Chondrocyte (in vitro differentiated cells): ENCODE data around the gene DUSP22. TPM values are rescaled to one million over a fixed set of nuclear protein-coding genes. Genes with fewer than 3 reads are reported as not detected.
"Not testable (repeated sequence)": the region's sequence is repeated elsewhere in the genome, so short reads cannot be mapped to it uniquely, and the experiment has no call there.

Experiments
- DNase-seq: peaks from one replicate; pipeline ENCODE4 v3.0.0; 2021; ENCODE audit warnings: mixed read lengths, low spot score
- H3K27ac Mint-ChIP-seq: one replicate; pipeline ENCODE4 v1.8.0; 2021; ENCODE audit warnings: mild to moderate bottlenecking, moderate library complexity, mixed read lengths; ENCODE audit not compliant: unreplicated experiment
- H3K27me3 Mint-ChIP-seq: 2 replicates; pipeline ENCODE4 v1.8.0; 2021; ENCODE audit warnings: low read depth, mixed read lengths
- H3K36me3 Mint-ChIP-seq: 2 replicates; pipeline ENCODE4 v1.8.0; 2021; ENCODE audit warnings: low read depth, mixed read lengths
- H3K4me1 Mint-ChIP-seq: 2 replicates; pipeline ENCODE4 v1.8.0; 2021; ENCODE audit warnings: low read depth, mild to moderate bottlenecking, mixed read lengths
- H3K4me3 Mint-ChIP-seq: one replicate; pipeline ENCODE4 v1.8.0; 2021; ENCODE audit warnings: mild to moderate bottlenecking, moderate library complexity, mixed read lengths; ENCODE audit not compliant: unreplicated experiment
- H3K9me3 Mint-ChIP-seq: 2 replicates; pipeline ENCODE4 v1.8.0; 2021; ENCODE audit warnings: low read depth, mixed read lengths
- CTCF ChIP-seq: fragments of 200-600 bp; sonication (generic); IDR thresholded peaks from 2 replicates; pipeline ENCODE4 v1.5.0; 2021; ENCODE audit warnings: antibody characterized with exemption, mild to moderate bottlenecking, moderate library complexity
- total RNA-seq: library from RNA; stranded (reverse); gene quantifications from 3 replicates; pipeline ENCODE4 v1.2.1, GENCODE V29; 2021

DUSP22 gene
- total RNA-seq, 1 donor from 2014 or later: 34.2 TPM

- Mint-ChIP-seq H3K9me3 (peaks cover 7% of the 10 kb centered on the region), H3K4me3 (no peak overlapping the region), H3K27ac (no peak overlapping the region), H3K36me3 (no peaks in the 10 kb centered on the region), H3K4me1 (no peaks in the 10 kb centered on the region), H3K27me3 (no peaks in the 10 kb centered on the region)
- DNase-seq: no peak
- no peak for TF ChIP-seq CTCF
These were observed 31.4 kb downstream of the DUSP22 start for GRCh38 chr6:323730-324088.

GRCh38 chr6:324116-324728 lies 31.9 kb downstream of the DUSP22 start:
- Mint-ChIP-seq H3K36me3 (no peaks in the 10 kb centered on the region), H3K4me3 (no peak overlapping the region), H3K27me3 (no peaks in the 10 kb centered on the region), H3K9me3 (peaks cover 6% of the 10 kb centered on the region), H3K27ac (no peak overlapping the region), H3K4me1 (no peaks in the 10 kb centered on the region)
- TF ChIP-seq CTCF: no peak
- DNase-seq: no peak

- Mint-ChIP-seq H3K36me3 (no peaks in the 10 kb centered on the region), H3K4me3 (no peak overlapping the region), H3K27ac (no peak overlapping the region)
These were observed 32.4 kb downstream of the DUSP22 start for GRCh38 chr6:324729-325125.

GRCh38 chr6:325161-325860 lies 33.0 kb downstream of the DUSP22 start:
- not testable (repeated sequence) for DNase-seq, H3K4me1 Mint-ChIP-seq, H3K27me3 Mint-ChIP-seq, H3K27ac Mint-ChIP-seq, H3K4me3 Mint-ChIP-seq, H3K9me3 Mint-ChIP-seq, H3K36me3 Mint-ChIP-seq

More at GRCh38 chr6:324729-325125, 32.4 kb downstream of the DUSP22 start:
- no peaks in the 10 kb centered on the region for H3K27me3 Mint-ChIP-seq
- H3K9me3 Mint-ChIP-seq: peaks cover 3% of the 10 kb centered on the region
- TF ChIP-seq CTCF: no peak
- H3K4me1 Mint-ChIP-seq: no peaks in the 10 kb centered on the region
- no peak for DNase-seq

- not testable (repeated sequence) for DNase-seq, H3K9me3 Mint-ChIP-seq, H3K27ac Mint-ChIP-seq, H3K4me1 Mint-ChIP-seq, H3K36me3 Mint-ChIP-seq, H3K4me3 Mint-ChIP-seq, H3K27me3 Mint-ChIP-seq
These were observed 33.8 kb downstream of the DUSP22 start for GRCh38 chr6:326066-326465.

- H3K27me3 Mint-ChIP-seq: no peaks in the 10 kb centered on the region
- DNase-seq: no peak
- H3K27ac Mint-ChIP-seq: no peak overlapping the region
- no peak overlapping the region for H3K4me3 Mint-ChIP-seq
- H3K36me3 Mint-ChIP-seq: no peaks in the 10 kb centered on the region
- H3K4me1 Mint-ChIP-seq: no peaks in the 10 kb centered on the region
- peaks cover 3% of the 10 kb centered on the region for H3K9me3 Mint-ChIP-seq
- TF ChIP-seq CTCF: no peak
These were observed 34.7 kb downstream of the DUSP22 start for GRCh38 chr6:326896-327537.
